22Rv1 (cell line): ENCODE data around the gene SLC25A21.

ENCODE experiments used
- H3K27ac ChIP-seq: fragments of 450-650 bp; 2 replicates; pipeline ENCODE4 v1.5.1; 2017
- CTCF ChIP-seq: fragments of 450-650 bp; IDR thresholded peaks from 2 replicates; pipeline ENCODE4 v1.5.1; 2017; ENCODE audit warnings: mild to moderate bottlenecking
- ZFX ChIP-seq: fragments of 450-650 bp; IDR thresholded peaks from 2 replicates; pipeline ENCODE4 v1.6.1; 2017; ENCODE audit warnings: antibody characterized with exemption, borderline replicate concordance

The SLC25A21 gene

GRCh38 chr14:37061697-37062096 is 110.7 kb downstream of the SLC25A21 start:
- TF ChIP-seq CTCF: no peak
- TF ChIP-seq ZFX: no peak
- H3K27ac ChIP-seq: no peak overlapping the region

DNA sequence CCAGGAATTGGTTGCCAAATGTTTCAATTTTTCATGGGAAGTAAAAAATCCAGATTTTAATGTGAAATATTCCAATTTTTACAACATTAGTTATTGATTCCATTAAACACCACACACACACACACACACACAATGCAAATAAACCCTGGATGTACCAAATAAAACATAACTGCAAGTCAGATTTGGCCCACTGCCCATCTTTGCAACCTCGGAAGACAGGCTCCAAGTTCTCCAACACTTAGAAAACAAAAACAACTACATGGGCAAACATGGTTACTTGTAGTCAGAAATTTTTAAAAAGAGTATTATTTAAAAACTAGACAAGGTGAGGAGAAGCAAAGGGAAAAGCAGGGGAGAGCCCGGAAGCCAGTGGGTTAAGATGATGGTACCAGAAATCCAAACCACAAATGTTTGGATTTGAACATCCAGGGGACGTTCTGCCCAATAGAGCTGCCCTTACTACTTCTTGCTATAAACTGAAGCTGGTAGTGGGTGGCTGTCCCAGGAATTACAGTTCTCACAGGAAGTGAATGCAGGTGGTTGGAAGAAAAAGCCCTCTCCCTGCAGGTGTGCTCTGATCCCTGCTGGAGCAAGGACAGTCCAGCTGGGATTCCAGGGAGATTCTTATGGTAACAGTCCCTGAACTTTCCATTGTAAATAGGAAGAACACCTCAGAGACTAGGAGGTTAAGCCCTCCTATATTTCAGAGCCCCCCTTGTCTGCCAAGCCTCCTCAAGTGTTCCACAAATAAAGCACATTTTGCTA is 111.7 kb downstream of the SLC25A21 start:
- TF ChIP-seq CTCF (no peak), ZFX (no peak)
- no peak overlapping the region for H3K27ac ChIP-seq

DNA sequence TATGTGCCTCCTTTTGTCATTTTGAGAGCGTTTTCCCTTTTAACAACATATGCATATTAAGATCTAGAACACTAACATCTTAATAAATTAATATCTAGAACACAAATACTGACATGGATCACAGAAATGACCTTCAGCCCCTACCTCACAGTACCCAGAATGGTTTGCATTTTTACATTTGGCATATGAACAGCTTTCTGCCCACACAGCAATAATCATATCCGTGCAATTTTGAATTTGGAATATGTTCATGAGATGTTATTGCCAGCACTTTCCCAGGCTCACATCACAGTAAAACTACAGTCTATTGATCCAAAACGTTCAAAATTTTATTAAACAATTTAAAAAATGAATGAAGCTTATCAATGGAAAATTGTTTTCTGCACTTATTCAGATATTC is 114.6 kb downstream of the SLC25A21 start:
- no peak for TF ChIP-seq ZFX
- H3K27ac ChIP-seq: no peak overlapping the region

- H3K27ac ChIP-seq: no peak overlapping the region
These were observed 115.9 kb downstream of the SLC25A21 start for GRCh38 chr14:37056473-37056872.

GRCh38 chr14:37054869-37055268 is 117.5 kb downstream of the SLC25A21 start:
- H3K27ac ChIP-seq: no peak overlapping the region
- no peak for TF ChIP-seq ZFX
- no peak for TF ChIP-seq CTCF

More at GRCh38 chr14:37056473-37056872, 115.9 kb downstream of the SLC25A21 start:
- TF ChIP-seq ZFX (no peak), CTCF (no peak)

DNA sequence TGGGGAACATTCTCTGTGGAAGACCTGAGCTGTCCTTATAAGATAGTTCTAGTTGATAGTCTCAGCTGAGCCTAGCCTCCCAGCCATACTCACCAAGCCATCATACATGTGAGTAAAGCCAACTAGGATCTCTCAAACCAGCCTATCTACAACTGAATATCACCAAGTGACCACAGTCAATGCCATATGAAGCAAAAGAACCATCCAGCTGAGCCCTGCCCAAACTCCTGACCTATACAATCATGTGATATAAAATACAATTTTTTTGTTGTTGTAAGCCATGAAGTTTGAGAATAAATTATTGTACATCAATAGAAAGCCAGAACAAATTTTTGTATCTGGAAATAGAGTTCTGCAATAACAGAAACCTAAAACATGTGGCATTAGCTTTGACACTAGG is 118.3 kb downstream of the SLC25A21 start:
- no peak overlapping the region for H3K27ac ChIP-seq
- TF ChIP-seq CTCF (no peak), ZFX (no peak)

DNA sequence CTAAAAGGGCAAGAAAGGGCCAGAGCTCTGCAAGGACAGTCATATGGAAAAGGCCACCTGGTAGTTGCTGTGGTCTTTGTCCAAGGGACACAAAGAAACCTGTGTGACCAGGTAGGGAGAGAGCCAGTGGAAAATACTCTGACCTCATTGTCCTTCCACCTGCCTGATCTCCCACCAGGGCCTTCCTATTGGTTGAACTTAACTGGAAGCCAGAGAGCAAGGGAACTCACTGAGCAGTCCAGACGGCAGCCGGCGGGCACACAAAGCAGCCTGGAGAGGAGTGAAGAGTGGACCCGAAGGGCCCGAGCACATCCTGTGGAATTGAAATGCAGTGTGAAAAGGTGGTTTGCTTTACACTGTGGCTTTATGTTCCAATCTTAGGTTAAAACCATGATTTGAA is 120.7 kb downstream of the SLC25A21 start:
- TF ChIP-seq CTCF (no peak), ZFX (no peak)
- no peak overlapping the region for H3K27ac ChIP-seq

DNA sequence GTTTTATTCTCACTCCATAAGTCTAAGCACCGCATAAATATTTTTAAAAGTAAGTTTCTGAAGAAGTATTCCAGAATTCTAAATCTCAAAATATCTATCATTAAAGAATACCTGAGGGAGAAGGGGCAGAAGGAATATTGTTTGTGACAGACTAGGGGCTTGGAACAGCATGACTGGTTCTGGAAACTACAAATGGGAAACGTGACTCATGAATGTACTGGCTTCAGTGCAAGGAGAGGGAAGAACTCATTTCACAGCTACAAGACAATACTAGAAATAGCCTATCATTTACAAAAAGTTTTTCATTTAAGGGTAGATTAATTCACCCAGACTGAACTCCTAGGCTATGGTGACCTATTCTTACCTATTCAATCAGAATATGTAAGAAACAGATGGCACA is 121.3 kb downstream of the SLC25A21 start:
- no peak overlapping the region for H3K27ac ChIP-seq
- TF ChIP-seq ZFX: no peak
- TF ChIP-seq CTCF: no peak
